Gastrocnemius medialis (tissue), 4 donors: ENCODE data around the gene RBFOX1.

ENCODE experiments used
- POLR2A ChIP-seq, 2 donors: fragments of 450-650 bp; IDR thresholded peaks; one replicate each; pipeline ENCODE4 v1.6.1; 2017; ENCODE audit warnings: antibody characterized with exemption in 2 of 2, mild to moderate bottlenecking in 2 of 2, moderate library complexity in 2 of 2
- TF ChIP-seq, protein P1 (sequence below), 5 experiments: fragments of 450-650 bp in 3 of 5; fragments of 200-600 bp in 2 of 5; sonication (generic) in 2 of 5; IDR thresholded peaks in 4 of 5; conservative IDR thresholded peaks in 1 of 5; 1 replicate in 4 of 5; 2 replicates in 1 of 5; pipeline ENCODE4 v1.5.1; 2016 to 2019; ENCODE audit warnings: antibody characterized with exemption in 5 of 5, mild to moderate bottlenecking in 3 of 5, moderate library complexity in 3 of 5

DNA sequence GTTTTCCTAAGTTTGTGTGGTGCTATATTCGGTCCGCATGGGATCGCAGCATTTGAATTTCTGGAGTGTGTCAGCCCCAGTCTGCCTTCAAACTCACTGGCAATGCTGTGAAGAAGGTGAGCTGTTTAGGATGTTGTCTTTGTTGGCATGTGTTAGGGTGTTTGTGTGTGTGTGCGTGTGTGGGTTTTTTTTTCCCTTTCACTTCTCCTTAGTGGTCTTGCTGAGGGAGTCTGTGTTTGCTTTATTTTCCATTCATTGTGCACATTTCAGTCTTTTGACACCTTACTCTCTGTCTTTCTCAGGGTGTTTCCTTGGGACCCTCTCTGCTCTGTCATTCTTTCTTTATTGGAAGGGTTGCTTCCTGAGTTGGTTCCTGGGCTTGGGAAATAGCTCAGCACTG, 27.7 kb upstream of the RBFOX1 start:
- TF ChIP-seq, protein P1, sequence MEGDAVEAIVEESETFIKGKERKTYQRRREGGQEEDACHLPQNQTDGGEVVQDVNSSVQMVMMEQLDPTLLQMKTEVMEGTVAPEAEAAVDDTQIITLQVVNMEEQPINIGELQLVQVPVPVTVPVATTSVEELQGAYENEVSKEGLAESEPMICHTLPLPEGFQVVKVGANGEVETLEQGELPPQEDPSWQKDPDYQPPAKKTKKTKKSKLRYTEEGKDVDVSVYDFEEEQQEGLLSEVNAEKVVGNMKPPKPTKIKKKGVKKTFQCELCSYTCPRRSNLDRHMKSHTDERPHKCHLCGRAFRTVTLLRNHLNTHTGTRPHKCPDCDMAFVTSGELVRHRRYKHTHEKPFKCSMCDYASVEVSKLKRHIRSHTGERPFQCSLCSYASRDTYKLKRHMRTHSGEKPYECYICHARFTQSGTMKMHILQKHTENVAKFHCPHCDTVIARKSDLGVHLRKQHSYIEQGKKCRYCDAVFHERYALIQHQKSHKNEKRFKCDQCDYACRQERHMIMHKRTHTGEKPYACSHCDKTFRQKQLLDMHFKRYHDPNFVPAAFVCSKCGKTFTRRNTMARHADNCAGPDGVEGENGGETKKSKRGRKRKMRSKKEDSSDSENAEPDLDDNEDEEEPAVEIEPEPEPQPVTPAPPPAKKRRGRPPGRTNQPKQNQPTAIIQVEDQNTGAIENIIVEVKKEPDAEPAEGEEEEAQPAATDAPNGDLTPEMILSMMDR (IDR thresholded peaks at IDR 0.05 in 4 of 5, conservative IDR thresholded peaks at IDR 0.05 in 1 of 5), result no peak
- no peak for TF ChIP-seq POLR2A (IDR thresholded peaks at IDR 0.05)
